HUES6 (cell line): ENCODE results near the gene HTR1D.

Experiments
- H3K27ac ChIP-seq: 2 replicates; pipeline ENCODE4 v1.7.0; 2013; ENCODE audit warnings: low read depth, mild to moderate bottlenecking, low read length, inconsistent platforms
- H3K27me3 ChIP-seq: 2 replicates; pipeline ENCODE4 v1.6.1; 2013; ENCODE audit warnings: low read length; ENCODE audit not compliant: control insufficient read depth, insufficient read depth
- H3K36me3 ChIP-seq: 2 replicates; pipeline ENCODE4 v1.6.1; 2013; ENCODE audit warnings: low read length; ENCODE audit not compliant: control insufficient read depth, insufficient read depth
- H3K4me1 ChIP-seq: 2 replicates; pipeline ENCODE4 v1.6.1; 2013; ENCODE audit warnings: low read length; ENCODE audit not compliant: control insufficient read depth, insufficient read depth
- H3K4me3 ChIP-seq: 2 replicates; pipeline ENCODE4 v1.5.1; 2013; ENCODE audit warnings: low read depth, low read length
- H3K9ac ChIP-seq: one replicate; pipeline ENCODE4 v1.6.1; 2013; ENCODE audit warnings: mild to moderate bottlenecking, low read length
- H3K9me3 ChIP-seq: 2 replicates; pipeline ENCODE4 v1.6.1; 2013; ENCODE audit warnings: low read depth, low read length; ENCODE audit not compliant: control insufficient read depth, insufficient read depth

HTR1D gene

DNA sequence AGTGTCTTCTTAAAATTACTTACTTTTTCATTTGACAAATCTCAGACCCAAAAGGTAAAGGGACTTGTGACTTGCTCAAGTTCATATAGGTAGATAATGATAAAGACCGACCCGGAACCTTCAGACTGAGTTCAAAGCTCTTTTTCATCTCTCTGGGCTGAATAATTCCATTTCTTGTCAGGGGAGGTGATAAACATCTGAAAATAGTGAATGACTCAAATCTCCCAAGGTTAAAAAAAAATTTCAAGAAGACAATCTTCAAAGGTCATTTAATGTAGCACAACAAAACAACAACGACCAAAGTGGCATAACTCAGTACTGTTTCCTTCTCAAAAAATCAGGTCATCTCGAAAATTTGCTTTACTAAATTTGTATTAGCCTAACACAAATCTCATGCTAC lies 69.2 kb downstream of the HTR1D start:
- no peak overlapping the region for H3K4me3 ChIP-seq
- no peak overlapping the region for H3K27ac ChIP-seq
- H3K4me1 ChIP-seq, result peaks cover 2% of the 10 kb centered on the region; the same call in 1 of the 2 replicates
- no peak overlapping the region for H3K9ac ChIP-seq
- H3K27me3 ChIP-seq, result no peaks in the 10 kb centered on the region
- H3K36me3 ChIP-seq, result no peaks in the 10 kb centered on the region; the same call in 1 of the 2 replicates
- no peaks in the 10 kb centered on the region for H3K9me3 ChIP-seq
